T-helper 2 cell treated with Interferon-gamma antibody and Interleukin-4, amounts not matched to agents 100 ng/mL and 5 ng/mL, for 36 hours (primary cell): ENCODE measurements around the gene DLG2. TPM values are rescaled to one million over a fixed set of nuclear protein-coding genes. Genes with fewer than 3 reads are reported as not detected.
"Not testable (repeated sequence)": the region's sequence is repeated elsewhere in the genome, so short reads cannot be mapped to it uniquely, and the experiment has no call there.

ENCODE experiments used
- intact Hi-C: fragments of 100-400 bp; cut with micrococcal nuclease; formaldehyde crosslinking; loops from one replicate; pipeline ENCODE4 v1.15.1; 2023
- total RNA-seq: library from RNA; stranded (reverse); gene quantifications from 2 replicates; pipeline ENCODE4 v1.2.3, GENCODE V29; 2022

DLG2 gene
- total RNA-seq, 1 donor from 2014 or later = 1.0 TPM

DNA sequence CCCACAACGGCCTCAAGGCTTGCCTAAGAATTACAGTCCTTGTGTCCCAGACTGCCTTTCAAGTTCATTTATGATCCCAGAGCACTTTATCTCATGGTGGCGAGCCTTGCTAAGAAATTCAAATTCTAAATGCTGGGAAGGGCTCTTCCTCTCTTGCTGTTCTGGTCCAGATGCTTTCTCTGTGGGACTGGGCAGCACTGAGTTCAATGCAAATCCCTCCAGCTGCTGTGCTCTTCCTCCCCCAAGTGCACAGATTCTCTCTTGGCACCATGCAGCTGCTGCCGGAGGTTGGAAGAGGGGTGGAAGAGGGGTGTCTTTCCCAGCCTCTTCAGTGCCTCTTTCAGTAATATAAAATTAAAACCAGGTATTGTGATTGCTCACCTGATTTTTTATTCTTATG lies 828.0 kb downstream of the DLG2 start:
- intact Hi-C loops = no loop called here

DNA sequence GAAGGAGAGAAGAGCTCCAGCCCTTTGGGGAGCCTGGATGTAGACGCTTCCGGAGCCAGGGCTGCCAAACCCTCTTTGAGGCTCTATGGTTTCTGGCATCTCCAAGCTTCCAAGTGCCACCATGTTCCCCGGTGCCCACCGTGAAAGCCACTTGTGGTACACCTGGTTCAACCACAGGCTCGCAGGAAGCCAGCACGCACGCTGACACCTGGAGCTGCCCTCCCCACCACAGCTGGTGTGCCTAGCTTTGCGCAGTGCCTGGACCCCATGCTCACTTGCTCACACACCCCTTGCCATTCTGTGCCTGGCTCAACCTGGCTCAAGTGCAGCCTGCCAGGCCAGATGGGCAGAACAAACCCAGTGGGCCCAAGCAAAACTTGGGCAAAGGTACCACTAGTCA lies 831.4 kb downstream of the DLG2 start:
- intact Hi-C loops = no loop called here

DNA sequence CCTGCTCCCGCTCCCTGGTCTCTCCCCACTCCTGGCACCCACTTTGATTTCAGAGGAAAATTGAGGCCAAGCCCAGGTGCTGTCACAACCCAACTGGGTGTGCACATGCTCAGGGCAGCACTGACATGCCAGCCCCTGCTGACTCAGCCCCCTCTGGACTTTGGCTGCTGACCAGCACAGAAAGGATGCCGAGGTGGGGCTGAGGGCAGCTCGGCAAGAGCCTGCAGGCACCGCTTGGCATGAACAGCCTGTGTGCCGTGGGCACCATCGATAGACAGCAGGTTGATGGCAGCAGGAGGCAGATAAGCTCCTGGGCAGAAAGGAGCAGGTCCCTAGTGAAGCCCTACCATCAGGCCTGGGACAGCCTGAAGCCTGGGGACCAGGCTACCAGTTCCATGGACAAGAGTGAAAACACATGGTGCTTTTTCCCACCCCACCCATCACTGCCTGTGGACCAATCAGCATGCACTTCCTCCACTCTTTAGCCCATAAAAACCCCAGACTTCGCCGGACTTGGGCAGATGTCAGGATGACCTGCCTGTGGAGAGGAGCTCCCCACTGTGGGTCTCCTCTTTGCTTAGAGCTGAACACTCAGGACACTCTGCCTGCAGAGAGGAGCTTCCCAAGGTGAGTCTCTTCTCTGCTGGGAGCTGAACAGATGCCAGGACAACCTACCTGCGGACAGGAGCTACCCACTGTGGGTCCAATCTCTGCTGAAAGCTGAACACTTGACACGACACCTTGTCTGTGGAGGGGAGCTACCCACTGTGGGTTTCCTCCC lies 832.3 kb downstream of the DLG2 start:
- intact Hi-C loops = no loop called here

DNA sequence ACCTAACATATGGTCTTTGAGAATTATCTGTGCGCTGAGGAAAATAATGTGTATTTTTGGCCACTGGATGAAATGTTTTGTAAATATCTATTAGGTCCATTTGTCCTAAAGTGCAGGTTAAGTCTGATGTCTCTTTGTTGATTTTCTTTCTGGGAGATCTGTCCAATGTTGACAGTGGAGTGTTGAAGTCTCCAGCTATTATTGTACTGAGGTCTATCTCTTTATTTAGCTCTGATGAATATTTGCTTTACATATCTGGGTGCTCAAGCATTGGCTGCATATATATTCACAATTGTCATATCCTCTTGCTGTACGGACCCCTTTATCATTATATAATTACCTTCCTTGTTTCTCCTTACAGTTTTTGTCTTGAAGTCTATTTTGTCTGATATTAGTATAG lies 833.8 kb downstream of the DLG2 start:
- intact Hi-C loops = no loop called here

DNA sequence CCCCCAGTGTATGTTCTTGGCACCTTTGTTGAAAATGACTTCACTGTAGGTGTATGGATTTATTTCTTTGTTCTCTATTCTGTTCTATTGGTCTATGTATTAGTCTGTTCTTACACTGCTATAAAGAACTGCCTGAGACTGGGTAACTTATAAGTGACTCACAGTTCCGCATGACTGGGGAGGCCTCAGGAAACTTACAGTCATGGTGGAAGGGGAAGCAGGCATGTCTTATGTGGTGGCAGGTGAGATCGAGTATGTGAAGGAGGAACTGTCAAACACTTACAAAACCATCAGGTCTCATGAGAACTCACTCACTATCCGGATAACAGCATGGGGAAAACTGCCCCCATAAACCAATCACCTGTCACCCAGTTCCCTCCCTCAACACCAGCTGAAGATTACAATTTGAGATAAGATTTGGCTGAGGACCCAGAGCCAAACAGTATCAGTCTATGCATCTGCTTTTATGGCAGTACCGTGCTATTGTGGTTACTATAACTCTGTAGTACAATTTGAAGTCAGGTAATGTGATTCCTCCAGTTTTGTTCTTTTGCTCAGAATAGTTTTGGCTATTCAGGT lies 836.2 kb downstream of the DLG2 start:
- intact Hi-C loops = no loop called here

GRCh38 chr11:84788220-84788619 lies 838.9 kb downstream of the DLG2 start:
- intact Hi-C loops = no loop called here

- intact Hi-C loops = not testable (repeated sequence)
Observed at GRCh38 chr11:84784158-84784557, 843.0 kb downstream of the DLG2 start.

DNA sequence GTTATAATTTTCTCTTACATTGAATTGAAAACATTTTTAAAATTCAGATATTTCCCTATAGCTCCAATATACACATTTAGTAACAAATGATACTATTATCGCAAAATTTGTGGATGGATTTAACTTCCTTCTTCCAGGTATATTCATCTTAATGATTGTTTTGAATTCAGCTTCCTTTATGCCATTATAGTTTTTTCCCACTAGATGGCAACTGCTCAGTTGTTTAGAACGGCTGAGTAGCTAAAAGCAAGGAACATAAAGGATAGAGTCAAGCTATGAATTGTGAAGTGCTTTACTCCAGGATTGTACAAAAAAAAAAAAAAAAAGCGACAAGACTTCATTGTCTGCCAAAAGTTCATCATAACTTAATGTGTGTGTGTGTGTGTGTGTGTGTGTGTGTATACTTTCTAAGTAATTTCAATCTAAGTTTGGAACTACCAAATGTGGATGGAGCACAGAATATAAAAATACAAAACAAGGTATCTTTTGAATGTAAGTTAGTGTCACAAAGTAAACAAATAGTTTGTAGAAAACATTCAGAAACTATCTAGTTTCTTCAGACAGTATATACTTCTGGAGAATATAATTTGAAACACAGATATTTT lies 846.4 kb downstream of the DLG2 start:
- intact Hi-C loops = no loop called here

DNA sequence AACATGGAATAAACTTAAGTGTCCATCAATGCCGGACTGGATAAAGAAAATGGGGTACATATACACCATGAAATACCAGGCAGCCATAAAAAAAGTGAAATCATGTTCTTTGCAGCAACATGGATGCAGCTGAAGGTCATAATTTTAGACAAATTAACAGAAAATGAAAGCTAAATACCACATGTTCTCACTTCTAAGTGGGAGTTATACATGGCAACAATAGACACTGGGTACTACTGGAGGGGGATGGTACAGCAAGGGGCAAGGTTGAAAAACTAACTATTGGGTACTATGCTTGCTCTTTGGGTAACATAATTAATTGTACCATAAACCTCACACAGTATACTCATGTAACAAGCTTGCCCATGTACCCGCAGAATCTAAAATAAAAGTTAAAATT lies 851.6 kb downstream of the DLG2 start:
- intact Hi-C loops = no loop called here

- intact Hi-C loops = no loop called here
Observed at GRCh38 chr11:84763931-84764330, 863.2 kb downstream of the DLG2 start.

DNA sequence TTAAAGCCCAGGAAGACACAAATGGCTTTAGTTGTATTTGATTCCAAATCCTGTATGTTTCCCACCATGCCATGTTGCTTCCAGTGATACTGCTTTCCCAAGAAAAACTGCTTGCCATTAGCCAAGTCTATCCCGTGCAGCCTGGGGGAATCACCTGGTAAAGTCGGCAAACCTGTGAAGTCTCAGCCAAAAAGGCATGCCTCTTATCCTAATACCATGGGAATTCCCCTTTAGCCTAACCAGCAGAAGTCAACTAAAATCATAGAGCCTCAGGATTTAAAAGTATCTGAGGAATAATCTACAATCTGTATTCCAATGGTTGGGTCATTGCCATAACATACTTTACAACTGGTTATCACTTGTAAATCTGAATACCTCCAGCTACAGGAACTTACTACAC lies 869.4 kb downstream of the DLG2 start:
- intact Hi-C loops = no loop called here

- intact Hi-C loops = no loop called here
Observed at GRCh38 chr11:84751371-84751770, 875.8 kb downstream of the DLG2 start.

DNA sequence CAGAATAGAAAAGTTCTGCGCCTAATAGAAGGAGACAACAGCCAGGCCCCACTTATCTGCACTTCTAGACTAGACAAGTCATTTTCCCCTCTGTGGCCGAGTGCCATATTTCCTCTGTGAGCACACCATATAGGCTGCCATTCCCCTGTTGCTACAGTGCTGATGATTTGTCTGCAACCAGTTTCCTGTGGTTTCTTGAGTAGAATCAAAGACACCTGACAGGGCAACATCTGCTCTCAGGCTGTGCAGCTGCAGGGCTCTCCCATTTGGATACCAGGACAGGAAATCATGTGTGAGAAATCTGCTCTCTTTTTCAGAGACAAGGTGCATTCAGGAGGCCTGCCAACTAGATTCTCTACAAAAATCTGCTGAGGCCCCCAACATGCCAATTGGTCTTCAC lies 879.3 kb downstream of the DLG2 start:
- intact Hi-C loops = no loop called here

- intact Hi-C loops = no loop called here
Observed at GRCh38 chr11:84740050-84740449, 887.1 kb downstream of the DLG2 start.

DNA sequence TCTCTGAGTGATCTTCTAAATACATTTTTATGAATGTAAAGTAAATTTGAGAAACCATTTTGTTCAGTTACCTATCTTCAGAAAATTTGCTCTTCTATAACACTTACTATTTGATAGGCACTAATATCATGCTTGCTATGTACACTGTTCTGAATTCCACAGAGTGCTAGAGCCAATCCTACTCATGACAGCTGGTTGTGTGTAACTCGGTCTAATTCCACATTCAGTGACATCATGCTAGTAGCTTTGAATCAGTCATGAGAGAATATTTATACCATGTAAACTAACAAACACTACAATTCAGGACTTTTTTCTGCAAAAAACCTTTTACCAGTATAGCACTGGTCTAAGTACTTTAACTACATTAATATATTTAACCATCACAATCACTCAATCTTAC lies 902.9 kb downstream of the DLG2 start:
- intact Hi-C loops = no loop called here

GRCh38 chr11:84722583-84723108 lies 904.5 kb downstream of the DLG2 start:
- intact Hi-C loops = no loop called here

DNA sequence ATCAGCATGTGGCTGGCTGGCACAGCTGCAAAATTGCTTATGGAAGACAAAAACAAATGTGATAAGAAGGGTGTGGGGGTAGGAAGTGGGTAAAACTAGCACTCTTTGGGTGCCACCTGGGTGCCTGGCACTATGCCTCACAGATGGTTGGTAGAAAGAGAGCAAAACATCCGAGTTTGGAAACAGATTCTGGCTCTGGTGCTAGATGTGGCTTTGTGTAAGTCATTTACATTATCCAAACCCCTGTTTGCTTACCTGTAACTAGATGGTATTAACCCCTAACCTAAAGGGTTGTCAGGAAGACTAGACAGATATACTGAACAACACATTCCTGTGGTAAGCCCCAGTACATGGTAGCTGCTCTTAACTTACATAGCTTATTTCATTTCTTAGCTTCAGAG lies 905.6 kb downstream of the DLG2 start:
- intact Hi-C loops = no loop called here

GRCh38 chr11:84720706-84721402 lies 906.3 kb downstream of the DLG2 start:
- intact Hi-C loops = no loop called here

DNA sequence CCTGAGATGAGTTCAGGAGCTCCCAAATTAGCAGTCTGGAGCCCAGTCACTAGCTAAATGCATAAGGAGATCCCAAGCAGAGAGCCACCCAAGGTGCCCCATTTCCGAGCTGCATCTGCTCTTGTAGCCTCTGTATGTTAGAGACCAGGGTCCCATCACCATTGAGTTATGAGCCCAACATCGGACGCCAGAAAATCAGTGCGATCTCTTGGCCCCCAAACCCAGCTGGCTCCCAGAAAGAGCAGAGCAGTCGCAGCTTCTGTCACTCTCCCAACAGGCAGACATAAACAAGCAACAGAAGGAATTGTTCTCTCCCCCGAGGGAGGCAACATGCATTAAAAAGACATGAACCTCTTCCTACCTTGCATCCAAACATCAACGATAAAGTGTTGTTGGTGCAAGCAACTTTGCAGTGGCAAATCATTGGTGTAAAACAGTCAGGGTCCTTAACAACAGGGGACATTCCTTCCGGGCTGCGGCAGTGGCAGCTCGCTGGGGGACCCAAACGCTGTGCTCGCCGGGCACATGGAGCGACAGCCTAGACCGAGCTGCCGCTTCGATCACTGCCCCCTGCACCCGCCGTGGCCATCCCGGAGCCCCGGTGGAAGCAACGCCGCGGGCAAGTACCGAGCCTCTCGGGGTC lies 907.1 kb downstream of the DLG2 start:
- intact Hi-C loops = loop anchor here (10.0 kb wide), 1 partner anchor 905 kb away; the partner anchor contains the start of genes DLG2 and TMEM126B

DNA sequence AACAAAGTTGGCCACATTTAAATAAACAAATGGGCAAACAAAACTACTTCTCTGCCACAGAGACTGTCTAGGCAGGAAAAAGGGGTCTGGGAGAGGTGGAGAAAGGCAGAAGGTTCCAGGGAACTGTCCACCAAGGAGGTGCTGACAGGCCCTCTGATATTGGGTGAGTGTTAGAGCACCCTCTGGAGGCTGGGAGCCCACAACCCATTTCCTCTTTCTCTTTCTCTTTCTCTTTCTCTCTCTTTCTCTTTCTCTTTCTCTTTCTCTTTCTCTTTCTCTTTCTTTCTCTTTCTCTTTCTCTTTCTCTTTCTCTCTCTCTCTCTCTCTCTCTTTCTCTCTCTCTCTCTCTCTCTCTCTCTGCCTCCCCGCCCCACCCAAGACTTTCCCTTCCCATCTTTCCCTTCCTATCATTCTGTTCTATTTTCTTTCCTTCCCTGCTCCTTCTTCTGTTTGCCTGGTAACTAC lies 912.8 kb downstream of the DLG2 start:
- intact Hi-C loops = loop anchor here (10.0 kb wide), 1 partner anchor 910 kb away; the partner anchor contains the start of genes DLG2 and TMEM126B

DNA sequence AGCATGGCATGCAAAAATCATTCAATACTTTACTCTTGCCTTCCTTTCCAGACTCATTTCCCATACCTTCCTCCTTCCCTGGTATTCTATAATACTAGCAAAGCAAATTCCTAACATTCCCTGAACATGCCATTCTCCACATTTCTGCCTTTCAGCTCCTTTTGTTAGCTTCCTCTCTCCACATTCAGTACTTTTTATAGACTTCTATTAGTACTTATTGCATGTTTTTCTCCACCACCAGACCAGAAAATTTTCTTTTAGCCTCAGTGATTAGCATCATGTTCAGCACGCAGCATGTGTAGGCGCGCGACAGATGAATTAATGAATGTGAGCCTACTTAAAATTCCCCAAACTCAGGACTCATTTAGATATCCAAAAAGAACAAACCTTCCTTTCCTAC lies 935.3 kb downstream of the DLG2 start:
- intact Hi-C loops = no loop called here
